CD14-positive monocyte (primary cell): ENCODE data around the gene STEAP3. TPM values are rescaled to one million over a fixed set of nuclear protein-coding genes. Genes with fewer than 3 reads are reported as not detected.

Experiments
- DNase-seq, 3 donors: peaks; one replicate each; pipeline ENCODE4 v3.0.0-alpha.2; 2011 to 2022
- H2AFZ ChIP-seq: 2 replicates; pipeline ENCODE4 v1.6.0; 2012; ENCODE audit warnings: mild to moderate bottlenecking, low read depth, low read length, inconsistent platforms; ENCODE audit not compliant: insufficient read depth, poor library complexity, severe bottlenecking
- H3K27ac ChIP-seq, 2 donors: 1 replicate in 1 of 2; 2 replicates in 1 of 2; pipeline ENCODE4 v1.5.1; 2012 to 2013; ENCODE audit warnings: low read length in 2 of 2, control low read depth in 1 of 2, inconsistent platforms in 1 of 2, low read depth in 1 of 2, mild to moderate bottlenecking in 1 of 2
- H3K27me3 ChIP-seq, 2 donors: one replicate each; pipeline versions ENCODE4 v1.6.0 to v1.6.1; 2011 to 2013; ENCODE audit warnings: low read length in 2 of 2; ENCODE audit not compliant: control insufficient read depth in 2 of 2, insufficient read depth in 2 of 2
- H3K36me3 ChIP-seq, 2 donors: replicated peaks in 1 of 2; 1 replicate in 1 of 2; 2 replicates in 1 of 2; pipeline versions ENCODE4 v1.5.1 to v1.6.1; 2012 to 2013; ENCODE audit warnings: low read length in 2 of 2, control low read depth in 1 of 2, inconsistent platforms in 1 of 2, mild to moderate bottlenecking in 1 of 2; ENCODE audit not compliant: insufficient read depth in 2 of 2, control insufficient read depth in 1 of 2
- H3K4me1 ChIP-seq, 2 donors: 1 replicate in 1 of 2; 2 replicates in 1 of 2; pipeline versions ENCODE4 v1.5.1 to v1.6.1; 2012 to 2013; ENCODE audit warnings: low read length in 2 of 2, control low read depth in 1 of 2, inconsistent platforms in 1 of 2, mild to moderate bottlenecking in 1 of 2, moderate library complexity in 1 of 2; ENCODE audit not compliant: insufficient read depth in 2 of 2, control insufficient read depth in 1 of 2
- H3K4me2 ChIP-seq: replicated peaks from 2 replicates; pipeline ENCODE3; 2012; ENCODE audit warnings: low read length, moderate library complexity, mild to moderate bottlenecking; ENCODE audit not compliant: poor library complexity, severe bottlenecking; ENCODE audit errors: extremely low read depth
- H3K4me3 ChIP-seq, 3 experiments: fragments of 200-600 bp in 1 of 3; sonication (generic) in 1 of 3; replicated peaks in 1 of 3; 1 replicate in 2 of 3; 2 replicates in 1 of 3; pipeline ENCODE4 v1.5.1; 2011 to 2013; ENCODE audit warnings: low read length in 3 of 3, mild to moderate bottlenecking in 3 of 3, control low read depth in 2 of 3, low read depth in 2 of 3, inconsistent platforms in 1 of 3, moderate library complexity in 1 of 3
- H3K79me2 ChIP-seq: 2 replicates; pipeline ENCODE4 v1.6.0; 2012; ENCODE audit warnings: mild to moderate bottlenecking, control low read depth, inconsistent platforms, low read length, moderate library complexity; ENCODE audit not compliant: insufficient read depth
- H3K9ac ChIP-seq: 2 replicates; pipeline ENCODE4 v1.6.0; 2017; ENCODE audit warnings: low read length, mild to moderate bottlenecking; ENCODE audit not compliant: insufficient read depth, poor library complexity, severe bottlenecking
- H3K9me3 ChIP-seq, 2 donors: replicated peaks in 1 of 2; 1 replicate in 1 of 2; 2 replicates in 1 of 2; pipeline versions ENCODE4 v1.5.1 to v1.6.1; 2012 to 2013; ENCODE audit warnings: low read length in 2 of 2, control low read depth in 1 of 2; ENCODE audit not compliant: control insufficient read depth in 1 of 2, insufficient read depth in 1 of 2
- H4K20me1 ChIP-seq: 2 replicates; pipeline ENCODE4 v1.6.0; 2012; ENCODE audit warnings: mild to moderate bottlenecking, low read length, control low read depth, moderate library complexity; ENCODE audit not compliant: insufficient read depth
- H3K27ac Mint-ChIP-seq, 7 donors: one replicate each; pipeline ENCODE4 v1.8.0; 2020; ENCODE audit warnings: mild to moderate bottlenecking in 7 of 7, mixed read lengths in 7 of 7, moderate library complexity in 6 of 7, inconsistent platforms in 2 of 7
- H3K27me3 Mint-ChIP-seq, 3 donors: one replicate each; pipeline ENCODE4 v1.8.0; 2021 to 2022; ENCODE audit warnings: low read depth in 3 of 3, mild to moderate bottlenecking in 3 of 3, mixed read lengths in 3 of 3, moderate library complexity in 3 of 3, inconsistent platforms in 1 of 3
- H3K36me3 Mint-ChIP-seq, 2 donors: one replicate each; pipeline ENCODE4 v1.8.0; 2020; ENCODE audit warnings: mixed read lengths in 2 of 2, inconsistent platforms in 1 of 2, mild to moderate bottlenecking in 1 of 2
- H3K4me1 Mint-ChIP-seq: one replicate; pipeline ENCODE4 v1.8.0; 2020; ENCODE audit warnings: mild to moderate bottlenecking, mixed read lengths
- H3K4me3 Mint-ChIP-seq, 2 donors: one replicate each; pipeline ENCODE4 v1.8.0; 2020; ENCODE audit warnings: mild to moderate bottlenecking in 2 of 2, mixed read lengths in 2 of 2, moderate library complexity in 1 of 2
- H3K9me3 Mint-ChIP-seq, 7 donors: one replicate each; pipeline ENCODE4 v1.8.0; 2020 to 2022; ENCODE audit warnings: mixed read lengths in 7 of 7, mild to moderate bottlenecking in 6 of 7, moderate library complexity in 6 of 7, inconsistent platforms in 2 of 7
- WGBS: methylation state at CpG from one replicate; pipeline ENCODE4 v1.1.5; 2013; ENCODE audit warnings: missing lambda C conversion rate; ENCODE audit not compliant: insufficient coverage; 5-methylcytosine and 5-hydroxymethylcytosine counted together
- intact Hi-C, 2 donors: fragments of 100-400 bp; cut with micrococcal nuclease; formaldehyde crosslinking; loops; one replicate each; pipeline versions ENCODE4 v1.15.0 to v1.15.1; 2023
- polyA plus RNA-seq, 3 donors: library from polyadenylated mRNA; depleted of rRNA in 1 of 3; unstranded in 2 of 3; stranded (reverse) in 1 of 3; fragments of 300-500 nt in 2 of 3; fragments of >200 nt in 1 of 3; fragmentation: Illumina TruSeq in 2 of 3; gene quantifications; 1 replicate in 2 of 3; 2 replicates in 1 of 3; pipeline ENCODE4 v1.2.3, GENCODE V29; 2012 to 2021
- TF ChIP-seq, protein P1 (sequence below): fragments of 200-600 bp; IDR thresholded peaks from one replicate; pipeline ENCODE4 v1.8.0; 2022; ENCODE audit warnings: antibody characterized with exemption, mild to moderate bottlenecking

STEAP3 gene
- polyA plus RNA-seq, 3 donors: 3.0 to 10.7 (median 3.3) TPM

DNA sequence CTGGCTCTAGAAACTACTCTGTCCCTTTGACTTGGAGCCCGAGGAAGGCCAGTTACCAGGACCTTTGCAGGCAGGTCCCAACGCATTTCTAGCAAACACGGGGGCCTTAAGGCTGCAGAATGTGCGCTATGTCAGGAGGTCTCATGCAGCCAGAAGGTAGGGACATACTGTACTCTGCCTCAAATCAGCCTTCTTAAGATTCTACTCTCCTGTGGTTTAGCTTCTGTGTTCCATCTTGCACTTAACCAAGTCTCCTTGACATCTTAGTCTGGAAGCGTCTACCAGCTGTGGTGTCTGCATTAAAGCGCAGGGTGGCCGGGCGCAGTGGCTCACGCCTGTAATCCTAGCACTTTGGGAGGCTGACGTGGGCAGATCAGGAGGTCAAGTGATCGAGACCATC is 65.5 kb downstream of the STEAP3 start:
- H3K9ac ChIP-seq: no peak overlapping the region
- DNase-seq: no peak
- no peaks in the 10 kb centered on the region for H3K9me3 Mint-ChIP-seq
- no peaks in the 10 kb centered on the region for H3K27me3 ChIP-seq
- H3K36me3 ChIP-seq: no peaks in the 10 kb centered on the region
- H3K4me3 Mint-ChIP-seq: no peak overlapping the region
- H3K79me2 ChIP-seq: no peaks in the 10 kb centered on the region
- H3K9me3 ChIP-seq: no peaks in the 10 kb centered on the region
- H3K36me3 Mint-ChIP-seq: peaks cover 0 to 6% of the 10 kb centered on the region in 2 donors
- H3K4me1 ChIP-seq: peaks cover 4 to 6% of the 10 kb centered on the region in 2 donors
- H3K27ac ChIP-seq: no peak overlapping the region
- no peak overlapping the region for H2AFZ ChIP-seq
- H3K4me3 ChIP-seq: no peak overlapping the region
- no peak overlapping the region for H3K4me2 ChIP-seq
- peaks cover 0 to 4% (median 3%) of the 10 kb centered on the region in 3 donors for H3K27me3 Mint-ChIP-seq
- TF ChIP-seq, protein P1, sequence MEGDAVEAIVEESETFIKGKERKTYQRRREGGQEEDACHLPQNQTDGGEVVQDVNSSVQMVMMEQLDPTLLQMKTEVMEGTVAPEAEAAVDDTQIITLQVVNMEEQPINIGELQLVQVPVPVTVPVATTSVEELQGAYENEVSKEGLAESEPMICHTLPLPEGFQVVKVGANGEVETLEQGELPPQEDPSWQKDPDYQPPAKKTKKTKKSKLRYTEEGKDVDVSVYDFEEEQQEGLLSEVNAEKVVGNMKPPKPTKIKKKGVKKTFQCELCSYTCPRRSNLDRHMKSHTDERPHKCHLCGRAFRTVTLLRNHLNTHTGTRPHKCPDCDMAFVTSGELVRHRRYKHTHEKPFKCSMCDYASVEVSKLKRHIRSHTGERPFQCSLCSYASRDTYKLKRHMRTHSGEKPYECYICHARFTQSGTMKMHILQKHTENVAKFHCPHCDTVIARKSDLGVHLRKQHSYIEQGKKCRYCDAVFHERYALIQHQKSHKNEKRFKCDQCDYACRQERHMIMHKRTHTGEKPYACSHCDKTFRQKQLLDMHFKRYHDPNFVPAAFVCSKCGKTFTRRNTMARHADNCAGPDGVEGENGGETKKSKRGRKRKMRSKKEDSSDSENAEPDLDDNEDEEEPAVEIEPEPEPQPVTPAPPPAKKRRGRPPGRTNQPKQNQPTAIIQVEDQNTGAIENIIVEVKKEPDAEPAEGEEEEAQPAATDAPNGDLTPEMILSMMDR: no peak
- peak overlapping the region in 1 of 7 donors; percentile 14 for H3K27ac Mint-ChIP-seq
- peaks cover 7% of the 10 kb centered on the region for H3K4me1 Mint-ChIP-seq
- intact Hi-C loops: loop anchor here in 1 of 2 donors (10.0 kb wide), 1 partner anchor 404 kb away; no protein-coding TSS in a partner anchor
- no peaks in the 10 kb centered on the region for H4K20me1 ChIP-seq
- 82% methylated on average over 10 of the region's 11 CpGs for WGBS

DNA sequence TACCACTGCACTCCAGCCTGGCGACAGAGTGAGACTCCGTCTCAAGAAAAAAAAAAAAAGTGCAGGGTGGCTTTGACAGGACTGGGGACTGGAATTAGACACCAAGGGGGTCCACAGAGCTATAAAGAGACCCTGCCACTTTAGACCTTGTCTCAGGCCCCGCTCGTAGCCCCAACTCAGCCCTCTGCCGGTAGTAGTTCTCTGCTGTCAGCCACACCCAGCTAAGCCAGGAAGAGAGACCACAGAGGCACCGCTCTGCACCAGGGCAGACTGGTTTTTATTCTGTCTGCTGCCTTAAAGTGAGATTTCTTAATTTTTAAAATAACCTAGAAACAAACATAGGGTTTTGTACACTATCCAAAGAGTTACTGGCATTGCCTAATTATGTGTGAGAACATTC is 66.0 kb downstream of the STEAP3 start:
- intact Hi-C loops: loop anchor here (5.0 to 10.0 kb wide), 4 partner anchors 275 to 1065 kb away; no protein-coding TSS in a partner anchor
- Mint-ChIP-seq H3K9me3 (no peaks in the 10 kb centered on the region), H3K27ac (no peak overlapping the region), H3K36me3 (peaks cover 0 to 6% of the 10 kb centered on the region in 2 donors), H3K27me3 (peaks cover 0 to 4% (median 1%) of the 10 kb centered on the region in 3 donors), H3K4me3 (no peak overlapping the region), H3K4me1 (peaks cover 3% of the 10 kb centered on the region)
- no peak overlapping the region for H3K27ac ChIP-seq
- DNase-seq: no peak
- H3K4me3 ChIP-seq: no peak overlapping the region
- no peaks in the 10 kb centered on the region for H3K36me3 ChIP-seq
- 100% methylated on average over 2 of the region's 6 CpGs for WGBS
- no peaks in the 10 kb centered on the region for H3K79me2 ChIP-seq
- no peak overlapping the region for H3K9ac ChIP-seq
- TF ChIP-seq, protein P1: no peak
- H3K4me1 ChIP-seq: peaks cover 0 to under 1% of the 10 kb centered on the region in 2 donors
- H4K20me1 ChIP-seq: no peaks in the 10 kb centered on the region
- no peaks in the 10 kb centered on the region for H3K9me3 ChIP-seq
- H3K27me3 ChIP-seq: no peaks in the 10 kb centered on the region
- no peak overlapping the region for H2AFZ ChIP-seq
- H3K4me2 ChIP-seq: no peak overlapping the region
